CD4-positive, alpha-beta T cell (primary cell): ENCODE data around the gene PLCB2. TPM values are rescaled to one million over a fixed set of nuclear protein-coding genes. Genes with fewer than 3 reads are reported as not detected.

ENCODE experiments used
- ATAC-seq: fragments of 200-7000 bp; cut with Tn5 transposase; one replicate; pipeline ENCODE4 v1.10.0; 2022; ENCODE audit warnings: mild to moderate bottlenecking; ENCODE audit not compliant: poor library complexity
- CTCF ChIA-PET: fragments of 350-600 bp; sonication (Branson Sonifier 250); formaldehyde crosslinking; loops from one replicate; lab custom pipeline; 2021; ENCODE audit warnings: antibody characterized with exemption, inconsistent platforms; lab: Charles Lee
- POLR2A ChIA-PET: fragments of 350-600 bp; sonication (Branson Sonifier 250); formaldehyde crosslinking; loops from one replicate; lab custom pipeline; 2021; ENCODE audit warnings: antibody characterized with exemption, inconsistent platforms; lab: Charles Lee
- DNase-seq, 14 experiments: peaks; one replicate each; pipeline ENCODE4 v3.0.0-alpha.2; 2013 to 2020; ENCODE audit warnings: mixed read lengths in 2 of 14
- H3K27ac ChIP-seq, 2 donors: one replicate each; pipeline versions ENCODE4 v1.5.1 to v1.7.0; 2013; ENCODE audit warnings: low read length in 2 of 2, low read depth in 1 of 2, mild to moderate bottlenecking in 1 of 2
- H3K27me3 ChIP-seq, 2 experiments: 1 replicate in 1 of 2; 2 replicates in 1 of 2; pipeline versions ENCODE4 v1.6.1 to v1.7.0; 2013; ENCODE audit warnings: low read length in 2 of 2, control low read depth in 1 of 2, mild to moderate bottlenecking in 1 of 2, moderate library complexity in 1 of 2; ENCODE audit not compliant: insufficient read depth in 2 of 2, control insufficient read depth in 1 of 2
- H3K36me3 ChIP-seq: one replicate; pipeline ENCODE4 v1.6.1; 2013; ENCODE audit warnings: low read length, control low read depth; ENCODE audit not compliant: insufficient read depth
- H3K4me1 ChIP-seq: one replicate; pipeline ENCODE4 v1.6.1; 2013; ENCODE audit warnings: low read length, control low read depth; ENCODE audit not compliant: insufficient read depth
- H3K4me3 ChIP-seq: one replicate; pipeline ENCODE4 v1.5.1; 2013; ENCODE audit warnings: mild to moderate bottlenecking, low read length, moderate library complexity
- H3K9me3 ChIP-seq, 2 experiments: 1 replicate in 1 of 2; 2 replicates in 1 of 2; pipeline versions ENCODE4 v1.6.1 to v1.7.0; 2013; ENCODE audit warnings: low read length in 2 of 2, mild to moderate bottlenecking in 2 of 2, control low read depth in 1 of 2, moderate library complexity in 1 of 2; ENCODE audit not compliant: control insufficient read depth in 1 of 2, insufficient read depth in 1 of 2
- H3K27ac Mint-ChIP-seq: one replicate; pipeline ENCODE4 v1.8.0; 2020; ENCODE audit warnings: mixed read lengths
- H3K27me3 Mint-ChIP-seq: one replicate; pipeline ENCODE4 v1.8.0; 2021; ENCODE audit warnings: mixed read lengths
- H3K36me3 Mint-ChIP-seq: one replicate; pipeline ENCODE4 v1.8.0; 2021; ENCODE audit warnings: low read depth, mixed read lengths
- H3K4me1 Mint-ChIP-seq: one replicate; pipeline ENCODE4 v1.8.0; 2021; ENCODE audit warnings: low read depth, mixed read lengths
- H3K4me3 Mint-ChIP-seq: one replicate; pipeline ENCODE4 v1.8.0; 2020; ENCODE audit warnings: mild to moderate bottlenecking, mixed read lengths
- H3K9me3 Mint-ChIP-seq: one replicate; pipeline ENCODE4 v1.8.0; 2020; ENCODE audit warnings: mixed read lengths
- CTCF ChIP-seq: fragments of 200-600 bp; IDR thresholded peaks from one replicate; pipeline ENCODE4 v1.8.0; 2022; ENCODE audit warnings: antibody characterized with exemption, mild to moderate bottlenecking
- intact Hi-C, 2 experiments: fragments of 100-400 bp; cut with DNase I in 1 of 2; cut with micrococcal nuclease in 1 of 2; formaldehyde crosslinking; loops; one replicate each; pipeline versions ENCODE4 v1.15.1 to v1.9.0; 2023 to 2025; cut with DNase I, micrococcal nuclease
- total RNA-seq, 174 experiments: library from RNA in 2 of 174; stranded (reverse) in 2 of 174; gene quantifications; one replicate each; pipeline ENCODE4 v1.2.3 and lab custom pipeline; 2021 to 2026

Gene PLCB2
- total RNA-seq, 2 experiments from 2014 or later: 206 to 222 TPM

- TF ChIP-seq CTCF: no peak
- Histone ChIP-seq H3K4me3 (no peak overlapping the region), H3K9me3 (no peaks in the 10 kb centered on the region), H3K4me1 (peaks cover 9% of the 10 kb centered on the region), H3K36me3 (no peaks in the 10 kb centered on the region), H3K27ac (no peak overlapping the region), H3K27me3 (no peaks in the 10 kb centered on the region)
- no peak overlapping the region for H3K4me3 Mint-ChIP-seq
- H3K4me1 Mint-ChIP-seq: no peaks in the 10 kb centered on the region
- no peaks in the 10 kb centered on the region for H3K9me3 Mint-ChIP-seq
- ATAC-seq (no peak), DNase-seq (no peak)
- H3K27ac Mint-ChIP-seq: no peak overlapping the region
- ChIA-PET CTCF (no interaction called here), POLR2A (no interaction called here)
- H3K36me3 Mint-ChIP-seq: no peaks in the 10 kb centered on the region
- H3K27me3 Mint-ChIP-seq: no peaks in the 10 kb centered on the region
- intact Hi-C loops: no loop called here
Observed at GRCh38 chr15:40349163-40349562, 41.4 kb upstream of the PLCB2 start.

- Mint-ChIP-seq H3K27ac (no peak overlapping the region), H3K9me3 (no peaks in the 10 kb centered on the region), H3K4me3 (no peak overlapping the region), H3K4me1 (no peaks in the 10 kb centered on the region), H3K36me3 (no peaks in the 10 kb centered on the region), H3K27me3 (no peaks in the 10 kb centered on the region)
- no peaks in the 10 kb centered on the region for H3K27me3 ChIP-seq
- no peak for DNase-seq
- TF ChIP-seq CTCF: no peak
- H3K4me3 ChIP-seq: no peak overlapping the region
- POLR2A ChIA-PET: no interaction called here
- peaks cover 11% of the 10 kb centered on the region for H3K4me1 ChIP-seq
- CTCF ChIA-PET: no interaction called here
- intact Hi-C loops: no loop called here
- no peaks in the 10 kb centered on the region for H3K9me3 ChIP-seq
- H3K36me3 ChIP-seq: no peaks in the 10 kb centered on the region
- no peak for ATAC-seq
- no peak overlapping the region for H3K27ac ChIP-seq
Observed at GRCh38 chr15:40348474-40348870, 40.7 kb upstream of the PLCB2 start.

GRCh38 chr15:40347559-40348473, 40.1 kb upstream of the PLCB2 start:
- ATAC-seq (no peak), DNase-seq (no peak)
- Histone ChIP-seq H3K9me3 (no peaks in the 10 kb centered on the region), H3K4me3 (no peak overlapping the region), H3K36me3 (no peaks in the 10 kb centered on the region), H3K27me3 (no peaks in the 10 kb centered on the region), H3K27ac (no peak overlapping the region), H3K4me1 (peaks cover 11% of the 10 kb centered on the region)
- Mint-ChIP-seq H3K27me3 (no peaks in the 10 kb centered on the region), H3K9me3 (no peaks in the 10 kb centered on the region), H3K4me3 (no peak overlapping the region), H3K27ac (no peak overlapping the region), H3K36me3 (no peaks in the 10 kb centered on the region), H3K4me1 (no peaks in the 10 kb centered on the region)
- TF ChIP-seq CTCF: no peak
- POLR2A ChIA-PET: no interaction called here
- intact Hi-C loops: no loop called here
- CTCF ChIA-PET: no interaction called here
